ENCODE data around the gene CTIF. TPM values are rescaled to one million over a fixed set of nuclear protein-coding genes. Genes with fewer than 3 reads are reported as not detected.

CTIF gene
- polyA plus RNA-seq, 3 donors: 0.38 to 8.7 (median 1.2) TPM

DNA sequence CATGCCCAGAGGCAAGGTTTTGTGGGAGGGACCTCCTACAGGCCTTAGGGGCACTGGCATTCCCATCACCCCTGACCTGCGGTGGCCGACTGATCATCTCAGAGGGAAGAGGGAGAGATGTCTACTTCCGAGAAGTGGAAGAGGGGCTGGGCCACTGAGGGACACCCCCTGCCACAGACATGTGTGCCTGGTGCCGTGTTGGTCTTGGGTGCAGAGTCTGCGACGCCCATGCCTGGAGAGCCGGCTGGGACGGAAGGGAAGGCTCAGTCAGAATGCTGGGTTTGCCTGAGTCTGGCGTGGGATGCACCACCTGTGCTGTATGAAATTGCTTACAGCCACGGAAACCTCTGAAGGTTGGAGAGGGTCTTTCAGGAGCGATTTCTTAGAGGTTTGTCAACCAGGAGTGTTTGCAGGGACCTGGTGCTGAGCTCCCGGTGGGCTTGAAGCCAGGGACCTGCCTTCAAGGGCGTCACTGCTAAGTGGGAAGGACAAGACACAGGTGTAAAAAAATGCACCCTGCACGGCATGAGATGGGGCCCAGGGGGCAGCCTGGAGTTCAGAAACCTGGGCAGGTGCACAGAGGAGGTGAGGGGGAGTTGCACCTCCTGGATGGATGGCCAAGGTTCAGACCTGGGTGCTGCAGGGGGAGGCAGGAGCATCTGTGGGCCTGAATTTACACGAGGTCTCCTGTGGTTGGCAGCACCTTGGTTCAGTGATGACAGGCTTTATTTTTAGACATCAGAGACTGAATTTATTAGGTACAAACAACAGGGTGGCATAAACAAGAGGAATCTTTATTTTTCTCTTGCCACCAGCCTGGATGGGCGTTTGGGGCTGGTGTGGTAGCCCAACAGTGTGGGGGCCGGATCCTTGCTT lies 100.3 kb downstream of the CTIF start:
- Histone ChIP-seq H3K27me3 (ENCODE audit: control insufficient read depth in 2 of 2, insufficient read depth in 2 of 2, low read length in 2 of 2) (no peaks in the 10 kb centered on the region), H3K36me3 (replicated peaks in 1 of 2; ENCODE audit: control insufficient read depth in 1 of 2, insufficient read depth in 2 of 2, low read length in 2 of 2) (peaks cover 0 to 4% of the 10 kb centered on the region in 2 donors), H3K9ac (ENCODE audit: insufficient read depth, low read length, poor library complexity, severe bottlenecking) (no peak overlapping the region), H3K4me1 (ENCODE audit: control insufficient read depth in 1 of 2, insufficient read depth in 2 of 2, low read length in 2 of 2) (no peaks in the 10 kb centered on the region), H3K79me2 (ENCODE audit: insufficient read depth, low read length) (no peaks in the 10 kb centered on the region), H4K20me1 (ENCODE audit: insufficient read depth, low read length) (no peaks in the 10 kb centered on the region), H2AFZ (ENCODE audit: insufficient read depth, low read depth, low read length, poor library complexity, severe bottlenecking) (no peak overlapping the region), H3K9me3 (replicated peaks in 1 of 2; ENCODE audit: control insufficient read depth in 1 of 2, insufficient read depth in 1 of 2, low read length in 2 of 2) (no peaks in the 10 kb centered on the region), H3K4me2 (replicated peaks; ENCODE audit: extremely low read depth, low read length, poor library complexity, severe bottlenecking) (no peak overlapping the region), H3K27ac (ENCODE audit: low read depth in 1 of 2, low read length in 2 of 2) (no peak overlapping the region), H3K4me3 (replicated peaks in 1 of 3; ENCODE audit: low read depth in 2 of 3, low read length in 3 of 3) (no peak overlapping the region)
- 95% methylated on average over 15 of the region's 17 CpGs for WGBS (ENCODE audit: insufficient coverage)
- peaks cover 1 to 6% (median 3%) of the 10 kb centered on the region in 7 donors for H3K9me3 Mint-ChIP-seq
- H3K4me1 Mint-ChIP-seq: no peaks in the 10 kb centered on the region
- H3K4me3 Mint-ChIP-seq: no peak overlapping the region
- DNase-seq: no peak
- peaks cover 5 to 13% of the 10 kb centered on the region in 2 donors for H3K36me3 Mint-ChIP-seq
- H3K27me3 Mint-ChIP-seq (ENCODE audit: low read depth in 3 of 3): peaks cover 2% of the 10 kb centered on the region in 3 donors
- peak overlapping the region in 3 of 7 donors; percentile 37 to 42 (median 41) for H3K27ac Mint-ChIP-seq
- TF ChIP-seq, protein P1, sequence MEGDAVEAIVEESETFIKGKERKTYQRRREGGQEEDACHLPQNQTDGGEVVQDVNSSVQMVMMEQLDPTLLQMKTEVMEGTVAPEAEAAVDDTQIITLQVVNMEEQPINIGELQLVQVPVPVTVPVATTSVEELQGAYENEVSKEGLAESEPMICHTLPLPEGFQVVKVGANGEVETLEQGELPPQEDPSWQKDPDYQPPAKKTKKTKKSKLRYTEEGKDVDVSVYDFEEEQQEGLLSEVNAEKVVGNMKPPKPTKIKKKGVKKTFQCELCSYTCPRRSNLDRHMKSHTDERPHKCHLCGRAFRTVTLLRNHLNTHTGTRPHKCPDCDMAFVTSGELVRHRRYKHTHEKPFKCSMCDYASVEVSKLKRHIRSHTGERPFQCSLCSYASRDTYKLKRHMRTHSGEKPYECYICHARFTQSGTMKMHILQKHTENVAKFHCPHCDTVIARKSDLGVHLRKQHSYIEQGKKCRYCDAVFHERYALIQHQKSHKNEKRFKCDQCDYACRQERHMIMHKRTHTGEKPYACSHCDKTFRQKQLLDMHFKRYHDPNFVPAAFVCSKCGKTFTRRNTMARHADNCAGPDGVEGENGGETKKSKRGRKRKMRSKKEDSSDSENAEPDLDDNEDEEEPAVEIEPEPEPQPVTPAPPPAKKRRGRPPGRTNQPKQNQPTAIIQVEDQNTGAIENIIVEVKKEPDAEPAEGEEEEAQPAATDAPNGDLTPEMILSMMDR (IDR thresholded peaks at IDR 0.05): no peak
- intact Hi-C loops (cut with micrococcal nuclease): no loop called here

DNA sequence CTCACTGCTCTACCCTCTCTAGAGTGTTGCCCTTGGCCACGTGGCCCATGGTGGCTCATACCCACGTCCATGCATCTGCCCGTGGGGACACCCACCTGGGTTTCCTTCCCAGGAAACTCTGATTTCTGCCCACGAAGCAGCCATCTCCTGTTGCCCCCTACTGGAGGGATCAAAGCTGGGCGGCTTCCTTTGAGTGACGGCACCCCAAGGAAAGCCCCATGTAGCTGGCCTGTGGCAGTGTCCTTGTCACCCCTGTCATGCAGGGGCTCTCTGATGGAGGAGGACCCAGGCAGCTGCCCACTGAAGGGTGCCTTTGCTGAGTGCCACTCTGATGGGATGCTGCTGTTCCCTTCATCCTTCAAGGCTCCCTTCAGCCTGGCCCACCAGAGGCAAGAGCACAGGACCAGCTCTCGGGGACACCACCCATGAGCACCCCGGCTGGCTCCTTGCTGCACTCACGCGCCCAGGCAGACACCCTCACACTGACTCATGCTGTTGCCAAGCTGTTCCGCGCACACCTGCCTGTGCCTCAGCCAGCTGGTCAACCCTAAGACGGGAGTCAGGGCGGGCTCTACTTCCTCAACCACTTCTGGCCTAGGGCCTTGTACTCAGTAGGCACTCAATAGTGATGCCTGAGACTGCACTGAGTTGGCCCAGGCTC lies 101.1 kb downstream of the CTIF start:
- Histone ChIP-seq H3K4me1 (ENCODE audit: control insufficient read depth in 1 of 2, insufficient read depth in 2 of 2, low read length in 2 of 2) (no peaks in the 10 kb centered on the region), H4K20me1 (ENCODE audit: insufficient read depth, low read length) (no peaks in the 10 kb centered on the region), H3K36me3 (replicated peaks in 1 of 2; ENCODE audit: control insufficient read depth in 1 of 2, insufficient read depth in 2 of 2, low read length in 2 of 2) (peaks cover 0 to 4% of the 10 kb centered on the region in 2 donors), H3K4me2 (replicated peaks; ENCODE audit: extremely low read depth, low read length, poor library complexity, severe bottlenecking) (no peak overlapping the region), H3K4me3 (replicated peaks in 1 of 3; ENCODE audit: low read depth in 2 of 3, low read length in 3 of 3) (no peak overlapping the region), H3K27ac (ENCODE audit: low read depth in 1 of 2, low read length in 2 of 2) (no peak overlapping the region), H3K79me2 (ENCODE audit: insufficient read depth, low read length) (no peaks in the 10 kb centered on the region), H3K9me3 (replicated peaks in 1 of 2; ENCODE audit: control insufficient read depth in 1 of 2, insufficient read depth in 1 of 2, low read length in 2 of 2) (no peaks in the 10 kb centered on the region), H2AFZ (ENCODE audit: insufficient read depth, low read depth, low read length, poor library complexity, severe bottlenecking) (no peak overlapping the region), H3K9ac (ENCODE audit: insufficient read depth, low read length, poor library complexity, severe bottlenecking) (no peak overlapping the region), H3K27me3 (ENCODE audit: control insufficient read depth in 2 of 2, insufficient read depth in 2 of 2, low read length in 2 of 2) (no peaks in the 10 kb centered on the region)
- TF ChIP-seq, protein P1 (IDR thresholded peaks at IDR 0.05): no peak
- Mint-ChIP-seq H3K36me3 (peaks cover 5 to 15% of the 10 kb centered on the region in 2 donors), H3K9me3 (peaks cover 1 to 6% (median 3%) of the 10 kb centered on the region in 7 donors), H3K4me1 (no peaks in the 10 kb centered on the region), H3K4me3 (no peak overlapping the region), H3K27ac (peak overlapping the region in 2 of 7 donors; percentile 12 to 54), H3K27me3 (ENCODE audit: low read depth in 3 of 3) (peaks cover 2% of the 10 kb centered on the region in 3 donors)
- intact Hi-C loops (cut with micrococcal nuclease): no loop called here
- no peak for DNase-seq
- WGBS (ENCODE audit: insufficient coverage): 85% methylated on average over 14 of the region's 14 CpGs
